IMR-90 (cell line): Measurements from ENCODE around the gene ASH1L. TPM values are rescaled to one million over a fixed set of nuclear protein-coding genes. Genes with fewer than 3 reads are reported as not detected.

Experiments
- ATAC-seq: fragments of 200-7000 bp; cut with Tn5 transposase; 2 replicates; pipeline ENCODE4 v1.9.1; 2020; ENCODE audit warnings: low read depth, mild to moderate bottlenecking, moderate library complexity
- BruUV-seq: library from RNA; stranded (reverse); fragments of 400-500 nt; replicated peaks from 2 replicates; lab custom pipeline; 2021; lab: Mats Ljungman, UMichigan
- CTCF ChIA-PET: fragments of 300-600 bp; formaldehyde crosslinking; extraction: SDS; loops from one replicate; lab custom pipeline; 2021; ENCODE audit warnings: antibody characterized with exemption; lab: Yijun Ruan, JAX
- POLR2A ChIA-PET: fragments of 300-600 bp; sonication (Branson Sonifier 250); formaldehyde crosslinking; loops from one replicate; lab custom pipeline; 2022; ENCODE audit warnings: antibody characterized with exemption; ENCODE audit not compliant: unreplicated experiment; lab: Charles Lee
- DNase-seq: peaks from one replicate; pipeline ENCODE4 v3.0.0; 2013
- H2AFZ ChIP-seq: replicated peaks from 2 replicates; pipeline ENCODE3; 2013; ENCODE audit warnings: low read length, mild to moderate bottlenecking; ENCODE audit not compliant: poor library complexity
- H2AK5ac ChIP-seq: 2 replicates; pipeline ENCODE4 v1.6.1; 2013; ENCODE audit warnings: low read depth, low read length, inconsistent platforms
- H2AK9ac ChIP-seq: replicated peaks from 2 replicates; pipeline ENCODE3; 2013; ENCODE audit warnings: mild to moderate bottlenecking, low read depth, low read length, moderate library complexity; ENCODE audit not compliant: poor library complexity
- H2BK120ac ChIP-seq: 2 replicates; pipeline ENCODE4 v1.6.1; 2013; ENCODE audit warnings: low read depth, low read length, inconsistent platforms
- H2BK15ac ChIP-seq: 3 replicates; pipeline ENCODE4 v1.6.1; 2013; ENCODE audit warnings: low read depth, low read length, inconsistent platforms
- H2BK20ac ChIP-seq: 2 replicates; pipeline ENCODE4 v1.6.1; 2013; ENCODE audit warnings: low read depth, mild to moderate bottlenecking, inconsistent platforms, low read length, moderate library complexity
- H2BK5ac ChIP-seq: 2 replicates; pipeline ENCODE4 v1.6.1; 2013; ENCODE audit warnings: mild to moderate bottlenecking, low read depth, low read length, inconsistent platforms; ENCODE audit not compliant: poor library complexity, severe bottlenecking
- H3K14ac ChIP-seq: replicated peaks from 2 replicates; pipeline ENCODE4 v1.6.1; 2013; ENCODE audit warnings: low read depth, low read length, inconsistent platforms
- H3K18ac ChIP-seq: 2 replicates; pipeline ENCODE4 v1.6.1; 2013; ENCODE audit warnings: low read depth, low read length, control low read depth
- H3K23ac ChIP-seq: 2 replicates; pipeline ENCODE4 v1.6.1; 2013; ENCODE audit warnings: low read depth, low read length, inconsistent platforms
- H3K27ac ChIP-seq: 2 replicates; pipeline ENCODE4 v1.5.1; 2013; ENCODE audit warnings: mild to moderate bottlenecking, control low read depth, low read length; ENCODE audit not compliant: insufficient read depth
- H3K27me3 ChIP-seq: 2 replicates; pipeline ENCODE4 v1.6.1; 2013; ENCODE audit warnings: low read length; ENCODE audit not compliant: control insufficient read depth, insufficient read depth
- H3K36me3 ChIP-seq: 2 replicates; pipeline ENCODE4 v1.6.1; 2013; ENCODE audit warnings: low read length, mixed read lengths; ENCODE audit not compliant: control insufficient read depth, insufficient read depth
- H3K4ac ChIP-seq: 2 replicates; pipeline ENCODE4 v1.6.1; 2013; ENCODE audit warnings: low read depth, low read length, inconsistent platforms
- H3K4me1 ChIP-seq: 2 replicates; pipeline ENCODE4 v1.6.1; 2013; ENCODE audit warnings: low read length, mixed read lengths; ENCODE audit not compliant: control insufficient read depth, insufficient read depth
- H3K4me2 ChIP-seq: 2 replicates; pipeline ENCODE4 v1.6.1; 2013; ENCODE audit warnings: low read depth, mild to moderate bottlenecking, control low read depth, low read length, moderate library complexity
- H3K4me3 ChIP-seq: 2 replicates; pipeline ENCODE4 v1.5.1; 2013; ENCODE audit warnings: low read depth, mild to moderate bottlenecking, control low read depth, low read length, moderate library complexity; ENCODE audit not compliant: insufficient read depth
- H3K56ac ChIP-seq: 2 replicates; pipeline ENCODE4 v1.6.1; 2013; ENCODE audit warnings: low read length, inconsistent platforms; ENCODE audit not compliant: insufficient read depth; ENCODE audit errors: extremely low read depth
- H3K79me1 ChIP-seq, 2 experiments: 2 replicates each; pipeline ENCODE4 v1.6.1; 2013; ENCODE audit warnings: low read length in 2 of 2, inconsistent platforms in 1 of 2, low read depth in 1 of 2
- H3K9ac ChIP-seq: 2 replicates; pipeline ENCODE4 v1.6.1; 2013; ENCODE audit warnings: low read depth, low read length, control low read depth
- H3K9me1 ChIP-seq: 2 replicates; pipeline ENCODE4 v1.6.1; 2013; ENCODE audit warnings: low read length, inconsistent platforms; ENCODE audit not compliant: insufficient read depth
- H3K9me3 ChIP-seq: 2 replicates; pipeline ENCODE4 v1.6.1; 2013; ENCODE audit warnings: low read length; ENCODE audit not compliant: control insufficient read depth, insufficient read depth
- H4K20me1 ChIP-seq: 2 replicates; pipeline ENCODE4 v1.6.1; 2013; ENCODE audit warnings: low read length, inconsistent platforms; ENCODE audit not compliant: insufficient read depth
- H4K5ac ChIP-seq: 2 replicates; pipeline ENCODE4 v1.6.1; 2013; ENCODE audit warnings: mild to moderate bottlenecking, low read depth, low read length, control low read depth
- H4K8ac ChIP-seq, 2 experiments: 2 replicates each; pipeline ENCODE4 v1.6.1; 2013; ENCODE audit warnings: low read depth in 2 of 2, low read length in 2 of 2, control low read depth in 1 of 2, inconsistent platforms in 1 of 2
- H4K91ac ChIP-seq: 2 replicates; pipeline ENCODE4 v1.6.1; 2013; ENCODE audit warnings: low read depth, low read length, inconsistent platforms; ENCODE audit not compliant: insufficient read depth
- CEBPB ChIP-seq: IDR thresholded peaks from 2 replicates; pipeline ENCODE4 v1.6.1; 2012; ENCODE audit warnings: low read depth, low read length, improper control_type of control experiment
- MAFK ChIP-seq: IDR thresholded peaks from 2 replicates; pipeline ENCODE4 v1.6.1; 2012; ENCODE audit warnings: low read depth, low read length, improper control_type of control experiment
- dilution Hi-C: fragments of 300-500 bp; cut with HindIII; formaldehyde crosslinking; loops from one replicate; pipeline ENCODE4 v1.14.3; 2018; ENCODE audit warnings: low sequenced_read_pairs; ENCODE audit not compliant: unreplicated experiment
- in situ Hi-C: fragments of 300-500 bp; cut with MboI; formaldehyde crosslinking; loops from 3 replicates; pipeline ENCODE4 v1.14.3; 2019; ENCODE audit warnings: low sequenced_read_pairs, inconsistent platforms, mixed read lengths
- intact Hi-C: fragments of 100-400 bp; cut with micrococcal nuclease; formaldehyde crosslinking; loops from 2 replicates; pipeline ENCODE4 v1.10.0; 2022
- polyA plus RNA-seq, 3 experiments: library from polyadenylated mRNA; depleted of rRNA; stranded (reverse); fragments of >200 nt; gene quantifications; 2 replicates each; pipeline ENCODE4 v1.2.3, GENCODE V29; 2012; ENCODE audit warnings: low replicate concordance in 1 of 3
- total RNA-seq: library from RNA; depleted of rRNA; stranded (reverse); fragments of >200 nt; gene quantifications from 2 replicates; pipeline ENCODE4 v1.2.3, GENCODE V29; 2012

Gene ASH1L
- total and polyA plus RNA-seq, 2 of the 4 experiments (the other 2 are of a cell fraction): 13.7 to 18.5 TPM

GRCh38 chr1:155555915-155556314, 6.7 kb downstream of the ASH1L start:
- H3K9ac ChIP-seq: no peak overlapping the region
- TF ChIP-seq MAFK (peak; percentile 63), CEBPB (no peak)
- no peak overlapping the region for H3K4me2 ChIP-seq
- H4K20me1 ChIP-seq: peaks cover 77% of the 10 kb centered on the region
- peaks cover 0 to 52% of the 10 kb centered on the region in 2 experiments; a peak in 2 of 4 replicates for H3K79me1 ChIP-seq
- H3K23ac ChIP-seq: no peak overlapping the region
- ChIA-PET POLR2A (no interaction called here), CTCF (no interaction called here)
- no peaks in the 10 kb centered on the region for H3K9me3 ChIP-seq
- H3K4me1 ChIP-seq: no peaks in the 10 kb centered on the region
- no peak overlapping the region for H3K4me3 ChIP-seq
- no peak overlapping the region for H3K14ac ChIP-seq
- H3K56ac ChIP-seq: no peak overlapping the region
- no peak overlapping the region for H2AK9ac ChIP-seq
- no peak overlapping the region for H2BK20ac ChIP-seq
- in situ Hi-C loops (no loop called here), intact Hi-C loops (no loop called here), dilution Hi-C loops (no loop called here)
- H3K9me1 ChIP-seq: peaks cover 3% of the 10 kb centered on the region; the same call in 1 of the 2 replicates
- H4K91ac ChIP-seq: no peak overlapping the region
- DNase-seq (no peak), ATAC-seq (no peak)
- no peaks in the 10 kb centered on the region for H3K27me3 ChIP-seq
- H2BK120ac ChIP-seq: no peak overlapping the region
- H3K18ac ChIP-seq: no peak overlapping the region
- H3K27ac ChIP-seq: no peak overlapping the region
- H4K8ac ChIP-seq: no peak overlapping the region
- no peak overlapping the region for H2AK5ac ChIP-seq
- peaks cover 5% of the 10 kb centered on the region for H3K36me3 ChIP-seq
- H2BK15ac ChIP-seq: no peak overlapping the region
- no peak overlapping the region for H3K4ac ChIP-seq
- no peak overlapping the region for H4K5ac ChIP-seq
- no peak overlapping the region for H2AFZ ChIP-seq
- BruUV-seq: no TSS peak
- H2BK5ac ChIP-seq: no peak overlapping the region
